GM18873 (cell line): ENCODE results near the gene SLC6A19.
"Not testable (repeated sequence)": the region's sequence is repeated elsewhere in the genome, so short reads cannot be mapped to it uniquely, and the experiment has no call there.

Experiments
- ATAC-seq: cut with Tn5 transposase; IDR thresholded peaks from one replicate; pipeline ENCODE4 v1.9.1; 2021; ENCODE audit warnings: mild to moderate bottlenecking, moderate library complexity, moderate number of reproducible peaks; ENCODE audit not compliant: unreplicated experiment, low FRiP score

The SLC6A19 gene

DNA sequence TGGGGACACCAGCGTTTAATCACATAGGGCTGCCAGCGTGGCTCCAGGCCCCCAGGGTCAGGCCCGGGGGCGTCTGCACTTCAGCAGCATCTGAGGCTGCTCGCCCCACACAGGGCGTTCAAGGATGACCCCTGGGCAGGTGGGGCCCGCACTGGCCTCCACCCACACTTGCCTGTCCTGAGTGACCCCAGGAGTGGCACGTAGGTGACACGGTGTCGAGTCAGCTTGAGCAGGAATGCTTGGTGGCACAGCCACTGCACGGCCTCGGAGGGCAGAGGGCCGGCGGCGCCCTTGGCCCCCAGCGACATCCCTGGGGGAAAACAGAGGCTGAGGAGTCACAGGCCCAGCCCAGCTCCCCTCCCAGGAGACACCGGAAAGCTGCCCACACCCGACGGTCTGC lies 52.8 kb downstream of the SLC6A19 start:
- ATAC-seq, result no peak

DNA sequence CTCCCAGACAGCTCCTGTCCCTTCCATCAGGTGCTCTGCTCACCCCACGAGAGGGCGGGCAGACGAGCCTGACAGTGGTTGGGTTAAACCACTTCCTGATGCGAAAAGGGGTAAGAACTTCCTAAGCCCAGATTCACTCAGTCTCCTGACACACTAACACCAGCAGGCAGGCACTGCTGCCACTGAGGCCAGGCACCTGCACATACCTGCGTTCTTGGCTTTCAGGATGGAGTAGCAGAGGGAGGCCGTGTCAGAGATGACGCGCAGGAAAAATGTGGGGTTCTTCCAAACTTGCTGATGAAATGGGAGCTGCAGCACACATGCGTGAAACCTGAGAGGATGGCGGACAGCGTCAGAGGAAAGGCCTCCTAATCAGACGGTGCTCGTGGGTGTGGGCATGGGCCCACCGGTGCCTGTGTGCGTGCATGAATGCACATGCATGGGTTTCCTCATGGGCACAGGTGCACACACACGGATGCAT lies 53.7 kb downstream of the SLC6A19 start:
- ATAC-seq, result no peak

DNA sequence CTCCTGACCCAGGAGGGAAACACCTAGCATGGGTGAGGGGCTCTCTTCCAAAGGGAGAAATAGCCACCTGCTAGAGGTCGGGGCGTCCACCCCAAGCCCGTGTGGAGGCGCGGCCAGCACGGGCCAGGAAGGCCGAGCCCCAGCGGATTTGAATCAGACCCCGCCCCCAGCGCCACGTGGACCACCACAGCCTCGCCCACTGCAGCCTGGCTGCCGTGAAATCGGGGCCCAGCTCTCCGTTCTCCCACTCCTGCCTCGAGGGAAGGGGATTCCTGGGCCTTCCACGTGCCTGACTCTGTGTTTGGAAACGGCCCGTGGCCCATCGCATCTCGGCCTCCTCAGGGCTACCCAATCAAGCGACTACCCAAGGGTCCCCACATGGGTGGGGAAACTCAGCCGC lies 55.4 kb downstream of the SLC6A19 start:
- ATAC-seq, result no peak

DNA sequence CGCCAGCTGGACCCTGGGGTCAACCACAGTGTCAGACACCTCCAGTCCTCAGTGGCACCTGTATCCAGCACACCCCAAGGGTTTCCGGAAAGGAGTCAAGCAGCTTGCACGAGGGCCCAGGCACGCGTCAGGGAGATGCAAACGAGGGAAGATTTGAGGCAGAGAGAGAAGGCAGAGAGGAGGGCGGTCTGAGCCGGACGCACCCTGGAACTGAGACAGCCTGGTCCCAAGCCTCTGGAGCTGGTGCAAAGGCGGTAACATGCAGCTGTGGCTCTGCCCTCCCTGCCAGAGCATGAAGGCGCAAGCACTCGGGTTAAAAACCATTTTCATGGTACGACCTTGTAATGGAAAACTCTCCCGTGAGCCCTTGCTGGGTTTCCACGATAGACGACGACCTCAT lies 56.0 kb downstream of the SLC6A19 start:
- ATAC-seq, result no peak

DNA sequence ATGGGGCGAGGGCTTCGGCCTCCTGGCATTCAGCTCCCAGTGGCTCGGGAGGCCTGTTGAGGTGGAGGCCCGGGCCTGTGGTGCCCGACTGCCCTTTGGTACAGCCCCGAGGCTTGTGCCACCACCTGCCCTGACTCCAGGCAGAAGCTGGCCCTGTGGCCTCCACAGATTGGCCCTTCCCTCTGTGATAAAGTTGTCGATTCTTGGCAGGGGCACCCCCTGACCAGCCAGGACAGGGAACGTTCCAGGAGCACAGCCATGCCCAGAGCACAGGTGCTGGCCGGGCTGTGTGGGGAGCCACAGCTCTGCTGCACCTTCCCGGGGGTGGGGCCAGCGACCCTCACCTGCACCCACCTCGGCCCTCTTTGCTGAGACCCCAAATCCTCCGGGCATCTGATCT lies 56.4 kb downstream of the SLC6A19 start:
- ATAC-seq, result no peak

DNA sequence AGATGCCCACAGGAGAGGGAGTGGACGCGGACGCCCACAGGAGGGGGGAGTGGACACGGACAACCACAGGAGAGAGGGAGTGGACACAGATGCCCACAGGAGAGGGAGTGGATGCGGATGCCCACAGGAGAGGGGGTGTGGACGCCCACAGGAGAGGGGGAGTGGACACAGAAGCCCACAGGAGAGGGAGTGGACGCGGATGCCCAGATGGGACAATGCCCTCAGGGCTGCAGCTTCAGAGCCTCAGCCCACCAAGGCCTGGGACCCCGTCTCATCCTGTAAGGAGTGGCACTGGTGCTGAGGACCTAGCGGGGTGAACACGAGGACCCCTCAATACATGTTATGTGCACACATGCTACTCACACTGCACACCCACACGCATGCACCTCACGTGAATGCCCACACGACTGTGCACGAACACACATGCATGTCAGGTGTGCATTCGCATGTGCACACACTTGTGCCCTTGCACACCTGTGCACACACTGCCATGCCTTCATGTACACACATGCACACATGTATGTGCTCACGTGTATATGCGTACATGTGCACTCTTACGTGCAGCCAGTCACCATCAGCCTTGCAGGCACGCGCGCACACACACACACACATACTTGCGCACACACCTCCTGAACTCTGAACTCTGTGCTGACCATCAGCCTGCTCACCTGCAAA lies 58.5 kb downstream of the SLC6A19 start:
- no peak for ATAC-seq

DNA sequence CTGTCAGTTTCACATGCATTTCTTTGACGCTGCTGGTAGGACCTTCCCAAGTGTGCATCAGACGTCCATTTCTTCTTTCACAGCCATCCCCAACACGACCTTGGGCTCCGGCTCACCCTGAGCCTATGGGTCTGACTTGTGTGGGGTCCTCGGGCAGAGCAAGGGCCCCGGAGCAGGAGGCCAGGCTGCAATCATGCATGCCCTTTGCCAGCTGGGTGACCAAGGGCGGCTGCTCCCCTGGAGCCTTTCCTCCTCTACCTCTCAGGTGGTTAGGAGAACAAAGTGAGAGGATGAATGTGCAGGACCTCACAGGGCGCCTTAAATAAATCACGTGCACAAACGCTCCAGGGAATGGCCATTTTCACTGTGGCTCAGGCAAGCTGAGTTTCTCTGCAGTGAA lies 60.2 kb downstream of the SLC6A19 start:
- no peak for ATAC-seq

DNA sequence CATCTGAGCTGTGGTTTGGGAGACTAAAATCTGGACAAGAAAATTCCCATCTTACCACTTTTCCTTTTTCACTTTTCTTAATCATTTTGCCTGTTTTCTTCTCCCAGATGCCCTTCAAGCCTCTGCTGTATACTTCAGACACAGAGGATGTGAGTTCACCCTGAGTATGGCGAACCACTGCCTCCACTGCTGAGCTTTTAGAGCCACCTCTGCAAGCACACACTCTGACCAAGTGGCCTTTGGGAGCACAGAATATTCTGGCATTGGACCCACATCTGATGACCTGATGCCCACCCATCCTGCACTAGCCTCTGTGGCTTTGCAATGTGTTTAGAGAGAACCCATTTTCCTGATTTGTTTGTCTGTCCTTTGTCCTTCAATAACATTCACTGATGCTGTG lies 61.0 kb downstream of the SLC6A19 start:
- no peak for ATAC-seq

DNA sequence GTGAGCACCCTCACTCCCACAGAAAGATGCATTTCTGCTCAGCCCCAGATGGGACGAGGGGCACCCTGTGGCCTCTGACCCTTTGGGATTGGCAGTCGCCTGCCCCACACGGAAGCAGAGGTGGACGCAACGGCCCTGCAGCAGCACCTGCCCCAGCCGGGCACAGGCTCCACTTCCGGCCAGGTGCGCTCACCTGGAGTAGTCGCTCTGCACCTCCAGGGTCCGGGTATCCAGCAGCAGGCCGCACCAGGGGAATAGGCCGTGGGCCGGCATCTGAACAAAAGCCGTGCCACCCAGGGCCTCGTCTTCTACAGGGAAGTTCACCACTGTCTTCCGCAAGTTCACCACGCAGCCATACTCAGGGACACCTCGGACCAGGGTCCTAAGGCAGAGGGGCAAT lies 62.8 kb downstream of the SLC6A19 start:
- ATAC-seq, result no peak

DNA sequence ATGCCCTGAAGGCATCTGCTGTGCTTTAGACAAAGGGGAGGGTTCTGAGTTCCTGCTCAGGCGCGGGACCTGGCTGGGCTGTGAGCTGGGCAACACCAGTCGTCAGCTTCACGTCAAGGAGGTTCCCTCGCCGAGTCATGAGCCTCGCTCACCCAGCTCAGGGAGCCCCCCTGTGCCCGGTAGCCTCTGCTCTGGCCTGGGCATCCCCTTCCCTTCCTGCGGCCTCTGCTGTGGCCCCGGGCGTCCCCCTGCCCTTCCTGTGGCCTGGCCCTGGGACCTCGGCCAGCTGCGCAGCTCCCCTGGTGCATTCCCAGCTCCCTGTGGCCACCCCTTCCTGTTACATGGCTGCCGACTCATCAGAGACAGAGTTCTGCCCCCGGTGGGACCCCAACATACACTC lies 63.6 kb downstream of the SLC6A19 start:
- ATAC-seq, result no peak

DNA sequence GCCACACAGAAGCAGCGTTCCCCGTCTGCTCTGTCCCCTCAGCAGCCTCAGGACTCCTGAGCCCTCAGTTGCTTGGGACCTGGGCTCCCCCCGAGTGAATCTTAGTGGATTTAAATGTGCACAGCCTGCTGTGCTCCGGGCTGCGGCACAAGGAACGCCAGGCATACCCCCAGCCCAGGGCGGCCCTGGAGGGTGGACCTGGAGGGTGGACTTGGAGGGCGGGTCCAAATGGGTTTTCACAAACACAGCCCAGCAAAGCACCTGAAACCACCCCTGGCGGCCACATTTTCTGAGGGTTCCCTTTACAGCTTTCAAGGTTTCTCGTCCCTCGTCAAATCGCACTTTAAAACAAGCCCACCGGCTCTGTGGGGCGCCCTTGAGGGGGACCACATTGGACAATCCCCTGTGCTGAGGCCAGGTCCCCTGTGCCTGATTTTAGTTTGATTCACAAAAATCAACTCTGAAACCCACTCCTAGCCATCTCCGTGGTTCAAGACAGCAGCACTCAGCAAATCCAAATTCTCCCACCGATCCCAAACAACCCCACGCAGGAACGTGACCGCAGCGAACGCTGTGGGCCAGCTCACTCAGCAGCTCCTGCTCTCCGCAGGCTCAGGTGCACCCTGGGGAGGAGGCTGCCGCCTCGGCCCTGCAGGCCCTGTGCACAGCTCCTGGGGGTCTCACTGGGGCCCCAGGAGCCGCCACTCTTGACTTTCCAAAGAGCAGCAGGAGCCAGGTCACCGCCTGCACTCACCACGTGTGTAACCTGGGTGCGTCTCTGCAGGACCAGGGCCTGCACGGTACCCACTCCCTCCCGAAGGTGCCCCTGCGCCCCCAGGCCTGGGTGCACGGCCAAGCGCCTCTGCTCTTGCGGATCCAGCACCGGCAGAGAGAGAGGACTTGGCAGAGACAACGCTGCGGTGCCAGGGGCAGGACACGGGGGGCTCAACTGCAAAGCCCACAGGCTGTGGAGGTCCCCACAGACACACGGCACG lies 64.4 kb downstream of the SLC6A19 start:
- ATAC-seq, result no peak

DNA sequence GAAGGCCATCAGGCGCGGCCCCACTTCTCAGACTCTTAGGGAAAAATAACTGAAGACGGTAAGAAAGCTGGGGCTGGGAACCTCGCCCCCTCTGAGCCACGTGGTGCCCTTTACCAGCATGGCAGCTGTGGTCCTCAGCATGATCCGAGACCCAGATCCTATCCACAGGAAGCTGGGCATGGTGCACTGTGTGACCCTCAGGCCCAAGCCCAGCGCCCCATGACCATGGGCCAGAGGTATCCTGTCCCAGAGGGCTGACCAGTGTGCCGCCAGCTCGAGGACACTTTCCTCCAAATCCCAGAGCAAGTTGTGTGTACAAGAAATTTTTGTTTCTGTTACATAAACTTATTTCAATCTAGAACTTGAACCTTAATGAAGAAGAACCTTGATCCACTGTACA lies 65.4 kb downstream of the SLC6A19 start:
- no peak for ATAC-seq

DNA sequence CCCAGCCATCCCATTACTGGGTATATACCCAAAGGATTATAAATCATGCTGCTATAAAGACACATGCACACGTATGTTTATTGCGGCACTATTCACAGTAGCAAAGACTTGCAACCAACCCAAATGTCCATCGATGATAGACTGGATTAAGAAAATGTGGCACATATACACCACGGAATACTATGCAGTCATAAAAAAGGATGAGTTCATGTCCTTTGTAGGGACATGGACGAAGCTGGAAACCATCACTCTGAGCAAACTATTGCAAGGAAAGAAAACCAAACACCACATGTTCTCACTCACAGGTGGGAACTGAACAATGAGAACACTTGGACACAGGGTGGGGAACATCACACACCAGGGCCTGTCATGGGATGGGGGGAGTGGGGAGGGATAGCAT lies 66.1 kb downstream of the SLC6A19 start:
- ATAC-seq, result not testable (repeated sequence)

DNA sequence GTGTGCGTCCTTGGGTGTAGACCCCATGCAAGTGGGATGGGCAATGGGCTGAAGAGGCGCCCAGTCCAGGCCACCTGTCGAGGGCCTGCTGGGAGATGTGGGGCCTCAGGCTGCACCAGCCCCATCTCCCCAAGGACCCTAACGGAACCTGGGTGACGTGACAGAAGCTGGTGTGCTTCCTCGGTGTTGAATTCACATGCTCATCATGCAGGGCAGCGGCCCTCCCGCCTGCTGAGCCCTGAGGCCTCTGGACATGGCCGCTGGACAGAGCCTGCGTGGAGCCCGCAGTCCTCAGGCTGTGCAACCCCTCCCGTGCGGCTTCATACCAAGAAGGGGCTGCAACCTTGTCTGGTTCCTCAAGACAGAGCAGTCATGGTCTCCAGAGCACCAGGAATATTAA lies 66.7 kb downstream of the SLC6A19 start:
- ATAC-seq, result no peak

DNA sequence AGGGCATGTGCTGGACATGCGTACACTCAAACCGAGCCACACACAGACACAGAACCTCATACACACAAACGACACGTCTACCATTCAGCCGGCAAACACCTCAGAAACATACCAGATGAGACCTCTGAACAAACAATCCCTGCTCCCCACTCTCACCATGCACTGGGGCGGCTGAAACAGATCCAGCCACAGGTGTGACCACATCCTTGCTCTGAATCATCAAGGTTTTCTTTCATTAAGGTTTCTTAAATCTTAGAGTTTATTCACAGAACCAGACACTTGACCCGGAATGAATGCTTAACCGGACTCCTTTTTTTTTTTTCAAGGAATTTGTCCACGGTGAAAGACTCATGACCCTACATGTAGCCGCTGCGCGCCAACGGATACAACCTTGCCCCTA lies 67.3 kb downstream of the SLC6A19 start:
- ATAC-seq, result no peak

DNA sequence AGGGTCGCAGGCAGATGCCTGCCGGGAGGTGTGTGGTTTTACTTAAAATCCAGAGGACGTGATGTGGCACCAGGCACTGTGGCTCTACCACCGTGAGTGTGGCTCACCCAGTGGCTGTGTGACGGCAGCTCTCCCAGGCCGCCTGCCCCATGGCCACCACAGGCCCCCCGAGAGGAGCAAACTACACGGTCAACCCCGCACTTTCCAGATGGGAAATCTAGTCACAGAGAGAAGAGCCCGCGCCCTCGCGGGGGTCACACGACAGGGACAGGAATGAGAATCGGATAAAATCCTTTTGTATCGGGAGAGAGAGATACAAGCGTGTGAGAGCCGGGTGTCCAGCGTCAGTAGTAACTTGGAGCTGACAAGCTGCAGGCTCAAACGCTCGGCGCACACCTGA lies 69.0 kb downstream of the SLC6A19 start:
- no peak for ATAC-seq

DNA sequence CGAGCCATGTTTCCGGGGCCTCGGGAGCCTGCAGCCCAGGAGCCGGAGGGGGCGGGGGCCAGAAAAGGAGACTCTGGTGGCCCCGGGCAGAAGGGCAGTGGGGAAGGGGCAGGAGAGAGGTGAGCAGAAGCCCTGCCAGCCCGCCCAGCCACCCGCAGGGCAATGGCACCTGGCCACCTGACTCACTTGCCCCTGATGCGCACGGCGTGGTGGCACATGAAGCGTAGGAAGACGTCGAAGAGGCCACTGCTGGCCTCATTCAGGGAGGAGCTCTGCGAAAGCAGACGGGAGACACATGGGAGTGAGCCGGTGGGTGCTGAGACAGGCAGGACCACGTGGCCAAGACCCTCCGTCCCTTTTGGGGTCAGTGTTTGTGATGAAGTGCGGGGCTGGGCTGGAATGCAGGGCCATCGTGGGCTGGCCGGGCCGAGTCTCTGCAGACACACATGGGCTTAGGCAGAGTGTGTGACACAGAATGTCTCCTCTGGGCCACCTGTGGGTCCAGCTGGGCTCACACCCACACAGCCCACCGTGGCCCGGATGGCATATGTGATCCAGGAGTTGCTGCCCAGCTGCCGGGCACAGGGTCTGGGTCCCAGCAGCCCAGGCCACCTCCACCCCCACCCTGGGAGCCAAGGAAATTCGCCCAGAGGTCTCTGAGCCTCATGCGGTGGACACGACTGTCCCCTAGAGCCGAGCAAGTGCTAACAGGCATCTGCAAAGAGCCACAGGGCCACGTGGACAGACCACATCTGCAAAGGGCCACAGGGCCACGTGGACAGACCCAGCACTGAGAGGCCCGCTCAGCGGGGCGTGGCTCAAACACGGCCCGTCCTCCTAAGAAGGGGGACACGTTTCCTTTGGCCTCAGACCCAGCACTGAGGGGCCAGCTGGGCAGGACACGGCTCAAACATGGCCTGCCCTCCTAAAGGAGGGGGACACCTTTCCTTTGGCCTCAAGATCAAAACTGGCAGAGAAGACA lies 69.8 kb downstream of the SLC6A19 start:
- ATAC-seq, result no peak

DNA sequence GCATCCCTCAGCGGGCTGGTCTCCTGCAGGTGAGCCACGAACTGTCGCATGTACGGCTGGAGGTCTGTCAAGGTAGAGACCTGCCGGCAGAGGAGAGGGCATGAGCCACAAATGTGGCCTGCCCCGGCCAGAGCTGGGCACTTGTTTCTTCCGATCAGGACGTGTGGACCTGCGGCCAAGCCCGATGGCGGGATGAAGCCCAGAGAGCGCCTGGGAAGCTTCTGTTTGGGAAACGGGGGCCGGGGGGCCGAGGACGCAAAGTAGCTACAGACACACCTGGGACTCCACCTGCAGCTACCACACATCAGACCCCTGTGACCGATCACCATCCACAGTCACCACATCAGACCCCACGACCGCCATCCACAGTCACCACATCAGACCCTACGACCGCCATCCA lies 70.8 kb downstream of the SLC6A19 start:
- ATAC-seq, result no peak

DNA sequence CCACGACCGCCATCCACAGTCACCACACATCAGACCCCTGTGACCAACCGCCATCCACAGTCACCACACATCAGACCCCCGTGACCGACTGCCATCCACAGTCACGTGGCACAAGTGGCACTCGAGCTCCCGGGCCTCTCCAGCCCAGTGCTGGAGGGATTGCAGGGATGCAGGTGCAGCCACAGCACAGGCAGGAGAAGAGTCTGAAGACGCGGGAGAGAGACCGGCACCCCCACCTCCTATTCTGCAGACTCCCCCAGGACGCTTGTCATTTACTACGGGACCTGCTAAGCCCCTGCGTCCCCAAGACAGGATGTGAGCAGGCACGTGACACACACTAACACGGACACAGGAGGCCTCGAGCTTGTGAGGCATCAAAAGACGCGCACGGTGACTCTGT lies 72.3 kb downstream of the SLC6A19 start:
- no peak for ATAC-seq

DNA sequence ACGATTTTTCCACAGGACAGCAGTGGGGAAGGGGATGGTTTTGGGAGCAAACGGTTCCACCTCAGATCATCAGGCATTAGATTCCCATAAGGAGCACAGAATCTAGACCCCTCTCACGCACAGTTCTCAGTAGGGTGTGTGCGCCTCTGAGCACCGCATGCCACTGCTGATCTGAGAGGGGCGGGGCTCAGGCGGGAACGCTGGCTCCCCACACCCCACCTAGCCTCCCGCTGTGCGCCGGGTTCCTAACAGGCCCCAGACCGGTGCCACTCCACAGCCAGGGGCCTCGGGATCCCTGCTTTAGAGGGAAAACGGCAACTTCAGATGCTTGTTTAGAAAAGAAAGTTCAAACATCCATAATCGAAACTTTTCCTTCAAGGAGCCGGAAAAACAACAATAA lies 73.1 kb downstream of the SLC6A19 start:
- no peak for ATAC-seq
